HCT116 (cell line): ENCODE measurements around the gene CDH10. TPM values are rescaled to one million over a fixed set of nuclear protein-coding genes. Genes with fewer than 3 reads are reported as not detected.

Experiments
- ATAC-seq: fragments of 200-7000 bp; cut with Tn5 transposase; 2 replicates; pipeline ENCODE4 v1.9.1; 2020; ENCODE audit warnings: mild to moderate bottlenecking, moderate library complexity
- BruUV-seq: library from RNA; stranded (reverse); fragments of 400-500 nt; replicated peaks from 2 replicates; lab custom pipeline; 2021; lab: Mats Ljungman, UMichigan
- CTCF ChIA-PET: fragments of 300-600 bp; sonication (Branson Sonifier 250); formaldehyde crosslinking; loops from one replicate; lab custom pipeline; 2021; ENCODE audit warnings: antibody characterized with exemption; lab: Charles Lee
- POLR2A ChIA-PET: fragments of 300-600, 350-600 bp; sonication (Branson Sonifier 250); formaldehyde crosslinking; loops from one replicate; lab custom pipeline; 2021; ENCODE audit warnings: antibody characterized with exemption; lab: Charles Lee
- RAD21 ChIA-PET, 2 experiments: fragments of 300-600 bp; sonication (Branson Sonifier 250); formaldehyde crosslinking; loops; one replicate each; lab custom pipeline; 2023; ENCODE audit warnings: low total read pairs in 2 of 2; ENCODE audit not compliant: uncharacterized antibody in 2 of 2, unreplicated experiment in 2 of 2, low non-redundant PET in 1 of 2; lab: Charles Lee
- DNase-seq: peaks from one replicate; pipeline ENCODE4 v3.0.0-alpha.2; 2010; ENCODE audit warnings: low read depth, low spot score
- H2AFZ ChIP-seq: fragments of 200-600 bp; shearing (Covaris generic), sonication (generic); 2 replicates; pipeline ENCODE4 v1.6.1; 2017; ENCODE audit warnings: low read depth, mixed run types, mixed read lengths, antibody characterized with exemption, low read length; ENCODE audit not compliant: poor library complexity, severe bottlenecking
- H3K27ac ChIP-seq: 2 replicates; pipeline ENCODE4 v1.5.1; 2012; ENCODE audit warnings: low read depth, low read length
- H3K27me3 ChIP-seq: fragments of 200-600 bp; sonication (generic); 2 replicates; pipeline ENCODE4 v1.6.1; 2016; ENCODE audit warnings: mixed run types, low read length, mixed read lengths; ENCODE audit not compliant: insufficient read depth
- H3K36me3 ChIP-seq, 2 experiments: fragments of 200-500 bp in 1 of 2; fragments of 200-600 bp in 1 of 2; sonication (Bioruptor generic) in 1 of 2; sonication (generic) in 1 of 2; 2 replicates each; pipeline versions ENCODE4 v1.5.1 to v1.6.1; 2014 to 2016; ENCODE audit warnings: low read length in 2 of 2, inconsistent platforms in 1 of 2, mixed read lengths in 1 of 2, mixed run types in 1 of 2; ENCODE audit not compliant: insufficient read depth in 2 of 2, control insufficient read depth in 1 of 2
- H3K4me1 ChIP-seq, 2 experiments: fragments of 200-600 bp in 1 of 2; sonication (generic) in 1 of 2; 2 replicates each; pipeline versions ENCODE4 v1.5.1 to v1.6.1; 2012 to 2017; ENCODE audit warnings: low read length in 2 of 2, inconsistent platforms in 1 of 2, mild to moderate bottlenecking in 1 of 2, mixed read lengths in 1 of 2, mixed run types in 1 of 2, moderate library complexity in 1 of 2; ENCODE audit not compliant: insufficient read depth in 2 of 2, control insufficient read depth in 1 of 2
- H3K4me2 ChIP-seq: fragments of 200-600 bp; sonication (generic); 2 replicates; pipeline ENCODE4 v1.6.1; 2017; ENCODE audit warnings: mixed run types, low read length, mixed read lengths
- H3K4me3 ChIP-seq, 2 experiments: fragments of 200-600 bp in 1 of 2; sonication (generic) in 1 of 2; replicated peaks in 1 of 2; 2 replicates each; pipeline ENCODE4 v1.5.1; 2011 to 2016; ENCODE audit warnings: low read length in 2 of 2, control low read depth in 1 of 2, low read depth in 1 of 2, mild to moderate bottlenecking in 1 of 2, mixed read lengths in 1 of 2, mixed run types in 1 of 2
- H3K79me2 ChIP-seq: fragments of 200-600 bp; sonication (generic); 2 replicates; pipeline ENCODE4 v1.6.1; 2017; ENCODE audit warnings: mild to moderate bottlenecking, mixed run types, low read length, moderate library complexity, mixed read lengths; ENCODE audit not compliant: insufficient read depth
- H3K9ac ChIP-seq: fragments of 200-600 bp; sonication (generic); 2 replicates; pipeline ENCODE4 v1.6.1; 2016; ENCODE audit warnings: low read length, mixed read lengths
- H3K9me2 ChIP-seq: fragments of 200-600 bp; sonication (generic), shearing (Covaris generic); 2 replicates; pipeline ENCODE4 v1.6.1; 2017; ENCODE audit warnings: mixed run types, mild to moderate bottlenecking, moderate library complexity; ENCODE audit not compliant: insufficient read depth
- H3K9me3 ChIP-seq, 2 experiments: fragments of 200-500 bp in 1 of 2; fragments of 200-600 bp in 1 of 2; sonication (Bioruptor generic) in 1 of 2; sonication (generic) in 1 of 2; 2 replicates each; pipeline ENCODE4 v1.6.1; 2014 to 2017; ENCODE audit warnings: low read length in 2 of 2, mixed read lengths in 2 of 2, inconsistent platforms in 1 of 2, low read depth in 1 of 2, mild to moderate bottlenecking in 1 of 2, mixed run types in 1 of 2, moderate library complexity in 1 of 2; ENCODE audit not compliant: control insufficient read depth in 1 of 2, insufficient read depth in 1 of 2
- H4K20me1 ChIP-seq: fragments of 200-600 bp; sonication (generic), shearing (Covaris generic); 2 replicates; pipeline ENCODE4 v1.6.1; 2017; ENCODE audit warnings: mixed run types, mild to moderate bottlenecking, moderate library complexity; ENCODE audit not compliant: insufficient read depth
- CBX3 ChIP-seq: IDR thresholded peaks from 2 replicates; pipeline ENCODE4 v1.6.1; 2012; ENCODE audit warnings: low read depth
- CEBPB ChIP-seq: IDR thresholded peaks from 2 replicates; pipeline ENCODE4 v1.6.1; 2012; ENCODE audit warnings: low read depth
- ELF1 ChIP-seq: IDR thresholded peaks from 2 replicates; pipeline ENCODE4 v1.6.1; 2012; ENCODE audit warnings: low read depth, borderline replicate concordance
- EZH2 ChIP-seq: fragments of 200-600 bp; sonication (generic); IDR thresholded peaks from 2 replicates; pipeline ENCODE4 v1.6.1; 2017; ENCODE audit warnings: antibody characterized with exemption, mixed run types
- EZH2phosphoT487 ChIP-seq: fragments of 200-600 bp; IDR thresholded peaks from 2 replicates; pipeline ENCODE4 v1.6.1; 2018; ENCODE audit warnings: antibody characterized with exemption, borderline replicate concordance
- JUND ChIP-seq: IDR thresholded peaks from 2 replicates; pipeline ENCODE4 v1.6.1; 2012
- POLR2A ChIP-seq: IDR thresholded peaks from 2 replicates; pipeline ENCODE4 v1.7.0; 2011; ENCODE audit warnings: borderline replicate concordance; ENCODE audit not compliant: insufficient read depth, insufficient read length; ENCODE audit errors: extremely low read depth
- POLR2AphosphoS5 ChIP-seq: IDR thresholded peaks from 2 replicates; pipeline ENCODE4 v1.6.1; 2011; ENCODE audit warnings: mild to moderate bottlenecking, low read depth, low read length, moderate library complexity
- RAD21 ChIP-seq: IDR thresholded peaks from 2 replicates; pipeline ENCODE4 v1.6.1; 2012; ENCODE audit warnings: low read depth, mild to moderate bottlenecking
- SIN3A ChIP-seq: IDR thresholded peaks from 2 replicates; pipeline ENCODE4 v1.6.1; 2012; ENCODE audit warnings: low read depth
- SP1 ChIP-seq: IDR thresholded peaks from 2 replicates; pipeline ENCODE4 v1.6.1; 2012; ENCODE audit warnings: low read depth
- SRF ChIP-seq: IDR thresholded peaks from 2 replicates; pipeline ENCODE4 v1.6.1; 2012; ENCODE audit warnings: low read depth
- TCF7L2 ChIP-seq: IDR thresholded peaks from 2 replicates; pipeline ENCODE4 v1.7.0; 2011; ENCODE audit warnings: borderline replicate concordance, inconsistent platforms; ENCODE audit not compliant: insufficient read depth, insufficient read length; ENCODE audit errors: extremely low read depth
- YY1 ChIP-seq: IDR thresholded peaks from 2 replicates; pipeline ENCODE4 v1.6.1; 2011; ENCODE audit warnings: low read length, low read depth, moderate library complexity, mild to moderate bottlenecking; ENCODE audit not compliant: insufficient replicate concordance; ENCODE audit errors: extremely low read depth
- ZFX ChIP-seq: fragments of 450-650 bp; IDR thresholded peaks from 2 replicates; pipeline ENCODE4 v1.6.1; 2017
- intact Hi-C: fragments of 100-400 bp; cut with micrococcal nuclease; formaldehyde crosslinking; loops from 2 replicates; pipeline ENCODE4 v1.10.0; 2022
- total RNA-seq: library from RNA; stranded (reverse); gene quantifications from one replicate; pipeline ENCODE4 v1.2.1, GENCODE V29; 2021; ENCODE audit not compliant: unreplicated experiment
- TF ChIP-seq, protein P1 (sequence below), 3 experiments: fragments of 200-600 bp in 1 of 3; sonication (generic) in 1 of 3; IDR thresholded peaks in 2 of 3; conservative IDR thresholded peaks in 1 of 3; 2 replicates each; pipeline ENCODE4 v1.5.1; 2012 to 2017; ENCODE audit warnings: low read depth in 2 of 3, low read length in 2 of 3, antibody characterized with exemption in 1 of 3, borderline replicate concordance in 1 of 3, control low read depth in 1 of 3, mild to moderate bottlenecking in 1 of 3, mixed read lengths in 1 of 3, mixed run types in 1 of 3, moderate library complexity in 1 of 3; ENCODE audit not compliant: insufficient read depth in 1 of 3
- TF ChIP-seq, protein P2 (sequence below): IDR thresholded peaks from 2 replicates; pipeline ENCODE4 v1.6.1; 2012

The CDH10 gene
- total RNA-seq, 1 experiment from 2014 or later, result not detected

DNA sequence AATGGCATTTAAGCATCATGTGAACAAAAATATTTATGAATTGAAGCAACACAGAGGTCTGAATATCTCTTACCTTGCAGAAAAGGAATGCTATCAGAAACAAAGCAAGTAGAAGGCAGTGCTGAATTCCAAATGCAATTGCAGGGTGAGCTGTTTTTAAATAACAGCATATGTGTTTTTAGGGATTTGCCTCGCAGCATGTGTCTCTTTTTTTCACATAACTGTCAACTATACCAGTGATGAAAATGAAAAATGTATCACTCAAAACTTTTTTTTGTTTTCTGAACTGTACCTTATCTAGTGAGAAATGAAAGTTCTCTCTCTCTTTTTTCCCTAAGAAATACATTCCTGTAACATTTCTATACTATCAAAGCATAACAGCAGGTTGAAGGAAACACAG is 21.2 kb downstream of the CDH10 start:
- no peaks in the 10 kb centered on the region for H3K9me2 ChIP-seq
- no peak overlapping the region for H3K9ac ChIP-seq
- intact Hi-C loops, result no loop called here
- TF ChIP-seq SRF, result no peak
- no peak for TF ChIP-seq CEBPB
- TF ChIP-seq SIN3A, result no peak
- TF ChIP-seq CBX3, result no peak
- TF ChIP-seq ZFX, result no peak
- TF ChIP-seq, protein P1, sequence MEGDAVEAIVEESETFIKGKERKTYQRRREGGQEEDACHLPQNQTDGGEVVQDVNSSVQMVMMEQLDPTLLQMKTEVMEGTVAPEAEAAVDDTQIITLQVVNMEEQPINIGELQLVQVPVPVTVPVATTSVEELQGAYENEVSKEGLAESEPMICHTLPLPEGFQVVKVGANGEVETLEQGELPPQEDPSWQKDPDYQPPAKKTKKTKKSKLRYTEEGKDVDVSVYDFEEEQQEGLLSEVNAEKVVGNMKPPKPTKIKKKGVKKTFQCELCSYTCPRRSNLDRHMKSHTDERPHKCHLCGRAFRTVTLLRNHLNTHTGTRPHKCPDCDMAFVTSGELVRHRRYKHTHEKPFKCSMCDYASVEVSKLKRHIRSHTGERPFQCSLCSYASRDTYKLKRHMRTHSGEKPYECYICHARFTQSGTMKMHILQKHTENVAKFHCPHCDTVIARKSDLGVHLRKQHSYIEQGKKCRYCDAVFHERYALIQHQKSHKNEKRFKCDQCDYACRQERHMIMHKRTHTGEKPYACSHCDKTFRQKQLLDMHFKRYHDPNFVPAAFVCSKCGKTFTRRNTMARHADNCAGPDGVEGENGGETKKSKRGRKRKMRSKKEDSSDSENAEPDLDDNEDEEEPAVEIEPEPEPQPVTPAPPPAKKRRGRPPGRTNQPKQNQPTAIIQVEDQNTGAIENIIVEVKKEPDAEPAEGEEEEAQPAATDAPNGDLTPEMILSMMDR (IDR thresholded peaks at IDR 0.05 in 2 of 3, conservative IDR thresholded peaks at IDR 0.05 in 1 of 3; ENCODE audit: borderline replicate concordance in 1 of 3, insufficient read depth in 1 of 3, low read depth in 2 of 3, low read length in 2 of 3), result no peak
- no peak for TF ChIP-seq POLR2A
- TF ChIP-seq EZH2phosphoT487, result no peak
- no peaks in the 10 kb centered on the region for H3K36me3 ChIP-seq
- CTCF ChIA-PET, result no interaction called here
- H4K20me1 ChIP-seq, result no peaks in the 10 kb centered on the region
- H2AFZ ChIP-seq, result no peak overlapping the region
- H3K4me2 ChIP-seq, result no peak overlapping the region
- RAD21 ChIA-PET, result no interaction called here
- POLR2A ChIA-PET, result no interaction called here
- no peaks in the 10 kb centered on the region for H3K79me2 ChIP-seq
- H3K4me3 ChIP-seq, result no peak overlapping the region
- BruUV-seq, result no TSS peak
- no peaks in the 10 kb centered on the region for H3K4me1 ChIP-seq
- peaks cover 0 to 29% of the 10 kb centered on the region in 2 experiments; a peak in 2 of 4 replicates for H3K9me3 ChIP-seq
- no peak for DNase-seq
- no peak for ATAC-seq
- H3K27me3 ChIP-seq, result no peaks in the 10 kb centered on the region
- H3K27ac ChIP-seq, result no peak overlapping the region

DNA sequence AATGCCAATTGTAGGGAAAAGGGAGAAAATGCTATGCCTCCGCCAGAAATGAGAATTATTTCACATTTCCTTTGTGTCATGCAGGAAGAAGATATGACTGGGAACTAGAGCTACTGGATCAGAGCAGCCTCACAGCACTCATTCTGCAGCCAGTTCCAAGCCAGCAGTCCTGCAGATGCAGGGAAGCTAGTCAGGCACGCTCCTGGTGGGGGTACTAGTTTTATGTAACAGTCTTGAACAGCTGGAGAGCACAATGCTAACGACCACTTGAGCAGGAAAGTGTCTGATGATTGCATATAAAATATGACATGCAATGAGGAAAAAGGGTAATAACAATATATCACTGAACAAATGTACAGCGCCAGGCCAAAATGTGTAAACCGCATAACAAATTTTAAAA is 21.7 kb downstream of the CDH10 start:
- Histone ChIP-seq H2AFZ (no peak overlapping the region), H3K4me2 (no peak overlapping the region), H3K9ac (no peak overlapping the region), H3K4me1 (no peaks in the 10 kb centered on the region), H4K20me1 (no peaks in the 10 kb centered on the region), H3K27me3 (no peaks in the 10 kb centered on the region), H3K9me2 (no peaks in the 10 kb centered on the region), H3K36me3 (no peaks in the 10 kb centered on the region), H3K79me2 (no peaks in the 10 kb centered on the region), H3K4me3 (no peak overlapping the region), H3K9me3 (peaks cover 0 to 29% of the 10 kb centered on the region in 2 experiments; a peak in 2 of 4 replicates), H3K27ac (no peak overlapping the region)
- CTCF ChIA-PET, result no interaction called here
- DNase-seq (no peak), ATAC-seq (no peak)
- POLR2A ChIA-PET, result no interaction called here
- intact Hi-C loops, result no loop called here
- BruUV-seq, result no TSS peak
- RAD21 ChIA-PET, result no interaction called here
- TF ChIP-seq EZH2phosphoT487 (no peak), POLR2A (no peak), RAD21 (no peak), ZFX (no peak), POLR2AphosphoS5 (no peak), CBX3 (no peak), YY1 (no peak), SRF (no peak), EZH2 (no peak), TCF7L2 (no peak), JUND (no peak), SP1 (no peak), ELF1 (no peak)
- TF ChIP-seq, protein P2, sequence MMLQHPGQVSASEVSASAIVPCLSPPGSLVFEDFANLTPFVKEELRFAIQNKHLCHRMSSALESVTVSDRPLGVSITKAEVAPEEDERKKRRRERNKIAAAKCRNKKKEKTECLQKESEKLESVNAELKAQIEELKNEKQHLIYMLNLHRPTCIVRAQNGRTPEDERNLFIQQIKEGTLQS, result no peak
- TF ChIP-seq, protein P1 (IDR thresholded peaks at IDR 0.05 in 2 of 3, conservative IDR thresholded peaks at IDR 0.05 in 1 of 3; ENCODE audit: borderline replicate concordance in 1 of 3, insufficient read depth in 1 of 3, low read depth in 2 of 3, low read length in 2 of 3), result no peak
